HG03442 (cell line): ENCODE results near the gene NYNRIN.
"Not testable (repeated sequence)": the region's sequence is repeated elsewhere in the genome, so short reads cannot be mapped to it uniquely, and the experiment has no call there.

Experiments
- ATAC-seq: cut with Tn5 transposase; IDR thresholded peaks from one replicate; pipeline ENCODE4 v1.9.1; 2021; ENCODE audit warnings: mild to moderate bottlenecking, moderate library complexity; ENCODE audit not compliant: unreplicated experiment

NYNRIN gene

GRCh38 chr14:24369907-24370687, 28.7 kb upstream of the NYNRIN start:
- ATAC-seq, result no peak

- ATAC-seq, result no peak
These were observed 28.1 kb upstream of the NYNRIN start for GRCh38 chr14:24370748-24371147.

- not testable (repeated sequence) for ATAC-seq
These were observed 27.2 kb upstream of the NYNRIN start for GRCh38 chr14:24371605-24372004.

GRCh38 chr14:24372701-24373416, 25.9 kb upstream of the NYNRIN start:
- no peak for ATAC-seq

GRCh38 chr14:24376448-24377070, 22.2 kb upstream of the NYNRIN start:
- ATAC-seq, result no peak

GRCh38 chr14:24377126-24377525, 21.7 kb upstream of the NYNRIN start:
- no peak for ATAC-seq

GRCh38 chr14:24377657-24378056, 21.1 kb upstream of the NYNRIN start:
- ATAC-seq, result no peak

GRCh38 chr14:24378327-24378726, 20.5 kb upstream of the NYNRIN start:
- no peak for ATAC-seq

- ATAC-seq, result no peak
These were observed 19.6 kb upstream of the NYNRIN start for GRCh38 chr14:24378981-24379906.

GRCh38 chr14:24379907-24380730, 18.7 kb upstream of the NYNRIN start:
- no peak for ATAC-seq

- ATAC-seq, result no peak
These were observed 17.3 kb upstream of the NYNRIN start for GRCh38 chr14:24381363-24382063.

- no peak for ATAC-seq
These were observed 16.8 kb upstream of the NYNRIN start for GRCh38 chr14:24382064-24382371.

GRCh38 chr14:24384169-24384568, 14.6 kb upstream of the NYNRIN start:
- ATAC-seq, result no peak

- ATAC-seq, result no peak
These were observed 13.3 kb upstream of the NYNRIN start for GRCh38 chr14:24385524-24385923.

GRCh38 chr14:24387009-24387345, 11.8 kb upstream of the NYNRIN start:
- no peak for ATAC-seq

- not testable (repeated sequence) for ATAC-seq
These were observed 11.2 kb upstream of the NYNRIN start for GRCh38 chr14:24387579-24387978.

GRCh38 chr14:24388474-24389179, 10.2 kb upstream of the NYNRIN start:
- ATAC-seq, result no peak

- ATAC-seq, result no peak
These were observed 9.5 kb upstream of the NYNRIN start for GRCh38 chr14:24389226-24389848.
